ENCODE results near the gene BATF3. TPM values are rescaled to one million over a fixed set of nuclear protein-coding genes. Genes with fewer than 3 reads are reported as not detected.

The BATF3 gene
- total RNA-seq, 2 experiments from 2014 or later: 2.1 to 3.1 TPM

DNA sequence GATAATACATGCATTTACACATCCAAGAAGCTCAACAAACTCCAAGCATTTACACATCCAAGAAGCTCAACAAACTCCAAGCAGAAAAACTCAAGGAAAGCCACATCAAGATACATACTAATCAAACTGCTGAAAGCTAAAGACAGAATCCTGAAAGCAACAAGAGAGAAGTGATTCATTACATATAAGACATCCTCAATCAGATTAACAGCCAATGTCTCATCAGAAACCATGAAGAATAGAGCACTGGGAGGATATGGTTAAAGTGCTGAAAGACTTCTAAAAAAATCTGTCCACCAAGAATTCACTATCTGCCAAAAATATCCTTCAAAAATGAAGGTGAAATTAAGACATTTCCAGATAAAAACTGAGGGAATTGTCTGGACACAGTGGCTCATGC, 45.7 kb upstream of the BATF3 start:
- Histone ChIP-seq H3K27ac (ENCODE audit: low read depth, low read length, poor library complexity, severe bottlenecking) (no peak overlapping the region), H3K4me2 (ENCODE audit: low read length) (no peak overlapping the region), H3K36me3 (ENCODE audit: insufficient read depth, low read length) (peaks cover 45% of the 10 kb centered on the region), H4K20me1 (ENCODE audit: insufficient read depth, low read length) (no peaks in the 10 kb centered on the region; the same call in 1 of the 2 replicates), H3K79me2 (ENCODE audit: insufficient read depth, low read depth, low read length) (peaks cover 22% of the 10 kb centered on the region; the same call in 1 of the 2 replicates), H3K9me2 (ENCODE audit: insufficient read depth, low read length) (no peaks in the 10 kb centered on the region), H3K4me3 (ENCODE audit: low read depth, low read length, poor library complexity, severe bottlenecking) (no peak overlapping the region), H2AFZ (ENCODE audit: low read length) (no peak overlapping the region), H3K4me1 (ENCODE audit: insufficient read depth, low read length, poor library complexity, severe bottlenecking) (peaks cover 9% of the 10 kb centered on the region), H3K9me3 (ENCODE audit: low read length) (peaks cover 16% of the 10 kb centered on the region; the same call in 1 of the 2 replicates)
- intact Hi-C loops (cut with micrococcal nuclease; ENCODE audit: unreplicated experiment): no loop called here
- DNase-seq (ENCODE audit: low spot score): no peak
- TF ChIP-seq, protein P1, sequence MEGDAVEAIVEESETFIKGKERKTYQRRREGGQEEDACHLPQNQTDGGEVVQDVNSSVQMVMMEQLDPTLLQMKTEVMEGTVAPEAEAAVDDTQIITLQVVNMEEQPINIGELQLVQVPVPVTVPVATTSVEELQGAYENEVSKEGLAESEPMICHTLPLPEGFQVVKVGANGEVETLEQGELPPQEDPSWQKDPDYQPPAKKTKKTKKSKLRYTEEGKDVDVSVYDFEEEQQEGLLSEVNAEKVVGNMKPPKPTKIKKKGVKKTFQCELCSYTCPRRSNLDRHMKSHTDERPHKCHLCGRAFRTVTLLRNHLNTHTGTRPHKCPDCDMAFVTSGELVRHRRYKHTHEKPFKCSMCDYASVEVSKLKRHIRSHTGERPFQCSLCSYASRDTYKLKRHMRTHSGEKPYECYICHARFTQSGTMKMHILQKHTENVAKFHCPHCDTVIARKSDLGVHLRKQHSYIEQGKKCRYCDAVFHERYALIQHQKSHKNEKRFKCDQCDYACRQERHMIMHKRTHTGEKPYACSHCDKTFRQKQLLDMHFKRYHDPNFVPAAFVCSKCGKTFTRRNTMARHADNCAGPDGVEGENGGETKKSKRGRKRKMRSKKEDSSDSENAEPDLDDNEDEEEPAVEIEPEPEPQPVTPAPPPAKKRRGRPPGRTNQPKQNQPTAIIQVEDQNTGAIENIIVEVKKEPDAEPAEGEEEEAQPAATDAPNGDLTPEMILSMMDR (conservative IDR thresholded peaks at IDR 0.05; ENCODE audit: low read length): no peak
- TF ChIP-seq EZH2phosphoT487 (IDR thresholded peaks at IDR 0.05; ENCODE audit: borderline replicate concordance, low read depth, low read length): no peak
- POLR2A ChIA-PET: interaction anchor here (1.3 kb wide), 1 partner anchor 17 kb away, joined by 3 read pairs; no protein-coding TSS in a partner anchor
- BruUV-seq (replicated peaks): no TSS peak
- CTCF ChIA-PET (ENCODE audit: unreplicated experiment): no interaction called here

DNA sequence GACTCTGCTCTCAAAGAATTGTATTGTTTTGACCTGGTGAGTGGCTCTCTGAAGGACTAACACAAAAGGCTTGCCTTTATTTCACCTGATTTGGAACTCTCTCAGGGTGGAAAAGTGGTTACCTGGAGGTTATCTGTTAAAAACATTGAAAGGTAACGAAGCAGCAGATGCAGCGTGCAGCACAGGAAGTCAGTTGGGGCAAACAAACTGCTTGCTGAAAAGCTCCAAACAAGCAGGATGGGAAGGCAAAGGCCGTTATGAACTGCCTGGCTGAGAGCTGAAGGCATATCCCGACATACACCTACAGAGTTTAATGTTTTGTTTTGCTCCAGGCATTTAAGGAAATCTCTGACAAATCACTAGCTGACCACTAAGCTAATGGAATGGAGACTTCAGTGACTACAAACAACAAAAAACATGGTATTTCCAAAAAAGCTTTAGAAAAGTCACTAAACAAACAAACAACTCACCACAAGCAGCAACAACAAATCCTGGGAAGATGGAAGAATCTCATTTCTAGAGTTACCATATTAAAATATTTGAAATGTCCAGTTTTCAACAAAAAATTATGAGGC, 44.3 kb upstream of the BATF3 start:
- Histone ChIP-seq H3K9me3 (ENCODE audit: low read length) (peaks cover 16% of the 10 kb centered on the region; the same call in 1 of the 2 replicates), H3K79me2 (ENCODE audit: insufficient read depth, low read depth, low read length) (peaks cover 25% of the 10 kb centered on the region; the same call in 1 of the 2 replicates), H3K4me1 (ENCODE audit: insufficient read depth, low read length, poor library complexity, severe bottlenecking) (no peaks in the 10 kb centered on the region), H3K4me2 (ENCODE audit: low read length) (no peak overlapping the region), H2AFZ (ENCODE audit: low read length) (no peak overlapping the region), H3K36me3 (ENCODE audit: insufficient read depth, low read length) (peaks cover 51% of the 10 kb centered on the region), H3K4me3 (ENCODE audit: low read depth, low read length, poor library complexity, severe bottlenecking) (no peak overlapping the region), H4K20me1 (ENCODE audit: insufficient read depth, low read length) (no peaks in the 10 kb centered on the region; the same call in 1 of the 2 replicates), H3K27ac (ENCODE audit: low read depth, low read length, poor library complexity, severe bottlenecking) (no peak overlapping the region), H3K9me2 (ENCODE audit: insufficient read depth, low read length) (no peaks in the 10 kb centered on the region)
- DNase-seq (ENCODE audit: low spot score): no peak
- TF ChIP-seq, protein P1 (conservative IDR thresholded peaks at IDR 0.05; ENCODE audit: low read length): no peak
- no peak for TF ChIP-seq EZH2phosphoT487 (IDR thresholded peaks at IDR 0.05; ENCODE audit: borderline replicate concordance, low read depth, low read length)
- BruUV-seq (replicated peaks): no TSS peak
- ChIA-PET POLR2A (interaction anchor here (0.6 to 1.3 kb wide), 4 partner anchors 16 to 1379 kb away, joined by 3 to 4 read pairs (median 3); no protein-coding TSS in a partner anchor), CTCF (ENCODE audit: unreplicated experiment) (no interaction called here)
- intact Hi-C loops (cut with micrococcal nuclease; ENCODE audit: unreplicated experiment): no loop called here

DNA sequence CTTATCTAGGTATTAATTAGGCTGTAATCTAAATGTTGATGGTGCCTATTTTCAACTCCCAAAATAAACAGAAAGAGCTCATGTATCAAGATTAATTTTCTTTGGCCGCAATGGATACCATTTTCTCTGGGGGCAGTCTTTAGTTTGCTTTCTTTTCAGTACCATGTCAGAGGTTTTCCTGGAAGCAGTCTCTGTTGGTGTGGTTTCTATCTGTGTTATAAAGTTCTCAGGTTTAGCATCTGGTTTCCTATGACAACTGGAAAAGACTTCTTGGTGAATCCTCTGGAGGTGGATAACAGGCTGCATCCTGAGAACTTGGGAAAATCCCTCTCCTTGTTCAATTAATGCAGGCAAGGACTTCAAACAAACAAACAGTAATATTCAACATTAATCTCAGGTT, 38.7 kb upstream of the BATF3 start:
- Histone ChIP-seq H3K4me2 (ENCODE audit: low read length) (no peak overlapping the region), H3K4me3 (ENCODE audit: low read depth, low read length, poor library complexity, severe bottlenecking) (no peak overlapping the region), H3K36me3 (ENCODE audit: insufficient read depth, low read length) (peaks cover 45% of the 10 kb centered on the region), H4K20me1 (ENCODE audit: insufficient read depth, low read length) (no peaks in the 10 kb centered on the region), H3K27ac (ENCODE audit: low read depth, low read length, poor library complexity, severe bottlenecking) (no peak overlapping the region), H3K79me2 (ENCODE audit: insufficient read depth, low read depth, low read length) (peaks cover 14% of the 10 kb centered on the region; the same call in 1 of the 2 replicates), H3K9me2 (ENCODE audit: insufficient read depth, low read length) (no peaks in the 10 kb centered on the region), H3K9me3 (ENCODE audit: low read length) (peaks cover 16% of the 10 kb centered on the region; the same call in 1 of the 2 replicates), H2AFZ (ENCODE audit: low read length) (no peak overlapping the region), H3K4me1 (ENCODE audit: insufficient read depth, low read length, poor library complexity, severe bottlenecking) (no peaks in the 10 kb centered on the region)
- ChIA-PET CTCF (ENCODE audit: unreplicated experiment) (interaction anchor here (1.5 kb wide), 1 partner anchor 9 kb away, joined by 3 read pairs; no protein-coding TSS in a partner anchor), POLR2A (no interaction called here)
- BruUV-seq (replicated peaks): no TSS peak
- no peak for TF ChIP-seq EZH2phosphoT487 (IDR thresholded peaks at IDR 0.05; ENCODE audit: borderline replicate concordance, low read depth, low read length)
- TF ChIP-seq, protein P1 (conservative IDR thresholded peaks at IDR 0.05; ENCODE audit: low read length): no peak
- intact Hi-C loops (cut with micrococcal nuclease; ENCODE audit: unreplicated experiment): no loop called here
- DNase-seq (ENCODE audit: low spot score): no peak

All from OCI-LY7 (cell line).